Endothelial cell of hepatic sinusoid (primary cell): Measurements from ENCODE around the gene ZNF782.
"Not testable (repeated sequence)": the region's sequence is repeated elsewhere in the genome, so short reads cannot be mapped to it uniquely, and the experiment has no call there.

ENCODE experiments used
- in situ Hi-C: cut with HindIII; loops from 2 replicates; pipeline ENCODE4 v1.10.0; 2017; ENCODE audit warnings: low sequenced_read_pairs

The ZNF782 gene

GRCh38 chr9:96856363-96857286 lies 2.3 kb upstream of the ZNF782 start:
- in situ Hi-C loops = loop anchor here (10.0 kb wide), 1 partner anchor 548 kb away; no protein-coding TSS in a partner anchor

- in situ Hi-C loops = loop anchor here (10.0 kb wide), 1 partner anchor 550 kb away; no protein-coding TSS in a partner anchor
Measured at GRCh38 chr9:96854651-96855273, 448 bp upstream of the ZNF782 start.

DNA sequence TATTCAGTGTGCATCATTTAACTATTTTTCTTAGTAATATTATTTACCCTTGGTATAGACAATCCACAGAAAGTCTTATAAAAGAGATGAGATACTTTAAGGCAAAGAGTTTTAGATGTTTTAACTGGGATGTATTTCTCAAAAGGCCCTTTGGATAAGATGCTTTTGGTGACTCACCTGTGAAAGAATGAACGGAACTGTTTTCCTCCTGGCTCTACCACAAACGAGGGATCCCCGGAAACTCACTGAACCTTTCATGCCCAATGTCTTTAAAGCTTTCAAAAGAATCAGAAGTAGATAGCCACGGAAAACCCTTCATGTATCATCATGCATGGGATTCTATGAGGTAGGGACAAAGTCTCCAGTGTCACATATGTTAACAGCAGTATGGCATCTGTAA lies 1.6 kb downstream of the ZNF782 start:
- in situ Hi-C loops = loop anchor here (10.0 kb wide), 1 partner anchor 552 kb away; no protein-coding TSS in a partner anchor

DNA sequence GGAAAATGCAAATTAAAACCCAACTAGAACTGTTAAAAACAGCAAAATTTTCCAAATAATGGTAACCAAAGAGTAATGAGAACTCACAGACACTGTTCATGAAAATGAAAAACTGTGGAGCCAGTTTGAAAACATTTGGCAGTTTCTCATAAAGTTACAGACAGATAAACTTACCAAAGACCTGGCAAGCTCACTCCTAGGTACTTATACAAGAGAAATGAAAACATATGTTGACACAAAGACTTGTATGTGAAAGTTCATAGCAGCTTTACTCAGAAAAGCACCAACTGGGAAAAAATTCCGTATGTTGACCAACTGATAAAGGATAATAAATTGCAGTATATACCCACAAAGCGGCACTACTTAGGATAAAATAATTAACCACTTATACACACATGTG lies 10.3 kb downstream of the ZNF782 start:
- in situ Hi-C loops = no loop called here

DNA sequence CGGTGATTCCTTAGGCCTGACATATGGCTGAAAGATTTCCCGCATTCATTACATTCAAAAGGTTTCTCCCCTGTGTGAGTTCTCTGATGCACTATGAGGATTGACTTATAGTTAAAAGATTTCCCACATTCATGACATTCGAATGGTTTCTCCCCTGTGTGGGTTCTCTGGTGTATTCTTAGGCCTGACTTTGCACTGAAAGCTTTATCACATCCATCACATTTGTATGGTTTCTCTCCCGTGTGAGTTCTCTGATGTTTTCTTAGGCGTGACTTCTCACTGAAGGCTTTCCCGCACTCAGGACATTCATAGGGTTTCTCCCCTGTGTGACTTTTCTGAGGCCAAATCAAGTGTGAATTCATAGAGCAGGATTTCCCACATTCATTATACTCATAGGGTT lies 35.8 kb downstream of the ZNF782 start:
- in situ Hi-C loops = no loop called here

DNA sequence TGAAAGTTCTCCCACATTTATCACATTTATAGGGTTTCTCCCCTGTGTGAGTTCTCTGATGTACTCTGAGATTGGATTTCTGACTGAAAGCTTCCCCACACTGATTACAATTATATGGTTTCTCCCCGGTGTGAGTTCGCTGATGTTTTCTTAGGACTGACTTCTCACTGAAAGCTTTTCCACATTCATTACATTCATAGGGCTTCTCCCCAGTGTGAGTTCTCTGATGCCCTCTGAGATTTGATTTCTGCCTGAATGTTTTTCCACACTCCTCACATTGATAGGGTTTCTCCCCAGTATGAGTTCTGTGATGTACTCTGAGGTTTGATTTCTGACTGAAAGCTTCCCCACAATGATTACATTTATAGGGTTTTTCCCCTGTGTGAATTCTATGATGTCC lies 36.3 kb downstream of the ZNF782 start:
- in situ Hi-C loops = no loop called here

- in situ Hi-C loops = no loop called here
Measured at GRCh38 chr9:96813607-96814006, 40.7 kb downstream of the ZNF782 start.

GRCh38 chr9:96798959-96799358 lies 55.4 kb downstream of the ZNF782 start:
- in situ Hi-C loops = not testable (repeated sequence)

DNA sequence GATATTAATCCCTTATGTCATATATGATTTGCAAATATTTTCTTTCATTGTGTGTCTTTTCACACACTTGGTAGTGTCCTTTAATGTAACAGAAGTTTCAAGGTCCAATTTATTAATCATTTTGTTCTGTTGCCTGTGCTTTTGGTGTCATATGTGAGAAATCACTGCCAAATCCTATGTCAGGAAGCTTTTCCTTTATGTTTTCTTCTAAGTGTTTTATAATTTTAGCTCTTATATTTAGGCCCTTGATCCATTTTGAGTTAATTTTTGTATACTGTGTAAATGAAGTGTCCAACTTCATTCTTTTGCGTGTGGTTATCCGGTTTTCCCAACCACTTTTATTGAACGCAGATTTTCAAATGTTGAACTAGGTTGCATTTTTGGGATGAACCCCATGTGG lies 70.3 kb downstream of the ZNF782 start:
- in situ Hi-C loops = no loop called here

GRCh38 chr9:96782235-96782634 lies 72.1 kb downstream of the ZNF782 start:
- in situ Hi-C loops = no loop called here

GRCh38 chr9:96781552-96781951 lies 72.8 kb downstream of the ZNF782 start:
- in situ Hi-C loops = no loop called here

- in situ Hi-C loops = no loop called here
Measured at GRCh38 chr9:96779089-96779488, 75.2 kb downstream of the ZNF782 start.

GRCh38 chr9:96777426-96777864 lies 76.9 kb downstream of the ZNF782 start:
- in situ Hi-C loops = no loop called here

DNA sequence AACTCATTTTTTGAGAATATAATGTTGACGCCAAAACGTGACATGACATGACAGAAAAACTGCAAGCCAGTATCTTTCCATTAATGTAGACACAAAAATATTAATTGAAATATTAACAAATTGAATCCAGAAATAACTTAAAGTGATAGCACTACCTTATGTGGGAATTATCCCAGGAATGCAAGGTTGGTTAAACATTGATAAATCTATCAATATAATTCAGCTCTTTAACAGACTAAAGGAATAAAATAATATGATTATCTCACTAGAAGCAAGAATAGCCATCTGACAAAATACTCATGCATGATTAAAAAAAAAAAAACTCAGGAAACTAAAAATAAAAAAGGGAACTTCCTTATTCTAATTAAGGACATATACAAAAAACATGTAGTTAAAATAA lies 83.2 kb downstream of the ZNF782 start:
- in situ Hi-C loops = no loop called here

DNA sequence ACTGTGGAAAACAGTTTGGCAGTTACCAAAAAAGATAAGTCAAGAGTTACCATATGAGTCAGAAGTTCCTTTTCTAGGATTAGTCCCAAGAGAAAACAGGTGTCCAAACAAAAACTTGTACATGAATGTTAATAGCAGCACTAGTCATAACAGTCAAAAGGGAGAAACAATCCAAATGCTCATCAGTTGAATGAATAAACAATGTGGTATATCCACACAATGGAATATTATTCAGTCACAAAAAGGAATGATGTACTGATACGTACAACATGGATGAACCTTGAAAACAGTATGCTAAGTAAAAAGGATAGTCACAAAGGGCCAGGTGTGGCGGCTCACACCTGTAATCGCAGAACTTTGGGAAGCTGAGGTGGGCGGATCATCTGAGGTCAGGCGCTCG lies 84.3 kb downstream of the ZNF782 start:
- in situ Hi-C loops = no loop called here
